GM19035 (cell line): ENCODE results near the gene NBPF11.
"Not testable (repeated sequence)": the region's sequence is repeated elsewhere in the genome, so short reads cannot be mapped to it uniquely, and the experiment has no call there.

Experiments
- ATAC-seq: cut with Tn5 transposase; IDR thresholded peaks from one replicate; pipeline ENCODE4 v1.9.1; 2021; ENCODE audit not compliant: unreplicated experiment

NBPF11 gene

GRCh38 chr1:148151911-148152656 lies at the start of gene NBPF11:
TSS of gene NBPF11 (minus strand) at chr1:148152281. CDS start at chr1:148127003, 25,278 bp downstream.
- peak; percentile 81 for ATAC-seq

GRCh38 chr1:148197396-148197795 lies 45.3 kb upstream of the NBPF11 start:
- not testable (repeated sequence) for ATAC-seq

GRCh38 chr1:148196949-148197348 lies 44.9 kb upstream of the NBPF11 start:
- ATAC-seq: not testable (repeated sequence)

- ATAC-seq: not testable (repeated sequence)
These were observed 43.0 kb upstream of the NBPF11 start for GRCh38 chr1:148195115-148195514.

- ATAC-seq: not testable (repeated sequence)
These were observed 36.7 kb upstream of the NBPF11 start for GRCh38 chr1:148188768-148189167.

- ATAC-seq: not testable (repeated sequence)
These were observed 26.6 kb upstream of the NBPF11 start for GRCh38 chr1:148178682-148179081.

GRCh38 chr1:148175414-148175813 lies 23.3 kb upstream of the NBPF11 start:
- ATAC-seq: not testable (repeated sequence)

- ATAC-seq: not testable (repeated sequence)
These were observed 19.9 kb upstream of the NBPF11 start for GRCh38 chr1:148171995-148172394.

- ATAC-seq: no peak
These were observed 14.7 kb upstream of the NBPF11 start for GRCh38 chr1:148166558-148167492.

- ATAC-seq: no peak
These were observed 10.3 kb upstream of the NBPF11 start for GRCh38 chr1:148162363-148162762.

GRCh38 chr1:148161053-148161901 lies 9.2 kb upstream of the NBPF11 start:
- no peak for ATAC-seq

- ATAC-seq: no peak
These were observed 8.4 kb upstream of the NBPF11 start for GRCh38 chr1:148160343-148161052.

- no peak for ATAC-seq
These were observed 7.9 kb upstream of the NBPF11 start for GRCh38 chr1:148160048-148160342.

- ATAC-seq: no peak
These were observed 6.4 kb upstream of the NBPF11 start for GRCh38 chr1:148158341-148159003.

GRCh38 chr1:148157803-148158202 lies 5.7 kb upstream of the NBPF11 start:
- not testable (repeated sequence) for ATAC-seq

- peak; percentile 33 for ATAC-seq
These were observed 3.6 kb upstream of the NBPF11 start for GRCh38 chr1:148155494-148156275.

- not testable (repeated sequence) for ATAC-seq
These were observed 714 bp upstream of the NBPF11 start for GRCh38 chr1:148152795-148153194.

- ATAC-seq: peak; percentile 31
These were observed 686 bp downstream of the NBPF11 start for GRCh38 chr1:148151371-148151819.

- ATAC-seq: not testable (repeated sequence)
These were observed 1.1 kb downstream of the NBPF11 start for GRCh38 chr1:148150945-148151344.
